Testis (tissue), 3 donors: Measurements from ENCODE around the gene SBK1. TPM values are rescaled to one million over a fixed set of nuclear protein-coding genes. Genes with fewer than 3 reads are reported as not detected.
A peak's percentile ranks its signal among the peaks of the same experiment; 100 is the strongest.

Experiments used
- DNase-seq: peaks from one replicate; pipeline ENCODE4 v3.0.0-alpha.2; 2019
- H3K27ac ChIP-seq, 2 donors: fragments of 200-600 bp; sonication (generic); one replicate each; pipeline ENCODE4 v1.5.1; 2019
- H3K27me3 ChIP-seq: fragments of 200-600 bp; sonication (generic); one replicate; pipeline ENCODE4 v1.5.1; 2019
- H3K36me3 ChIP-seq: fragments of 200-600 bp; sonication (generic); one replicate; pipeline ENCODE4 v1.5.1; 2017; ENCODE audit warnings: low read depth; ENCODE audit errors: missing control alignments
- H3K4me1 ChIP-seq: fragments of 200-600 bp; sonication (generic); one replicate; pipeline ENCODE4 v1.5.1; 2019
- H3K4me3 ChIP-seq, 2 donors: fragments of 200-600 bp; sonication (generic); one replicate each; pipeline ENCODE4 v1.5.1; 2017 to 2019
- H3K9me3 ChIP-seq: fragments of 200-600 bp; sonication (generic); one replicate; pipeline ENCODE4 v1.5.1; 2017
- CTCF ChIP-seq, 3 experiments: fragments of 450-650 bp in 2 of 3; fragments of 200-600 bp in 1 of 3; sonication (generic) in 1 of 3; IDR thresholded peaks; one replicate each; pipeline ENCODE4 v1.5.1; 2016 to 2019; ENCODE audit warnings: antibody characterized with exemption in 3 of 3, mild to moderate bottlenecking in 2 of 3, moderate library complexity in 1 of 3
- POLR2A ChIP-seq: fragments of 450-650 bp; IDR thresholded peaks from one replicate; pipeline ENCODE4 v1.6.1; 2017; ENCODE audit warnings: antibody characterized with exemption, mild to moderate bottlenecking, moderate library complexity
- WGBS, 2 donors: methylation state at CpG; one replicate each; pipeline ENCODE4 v1.1.5; 2018; 5-methylcytosine and 5-hydroxymethylcytosine counted together
- intact Hi-C: fragments of 100-400 bp; cut with DNase I; formaldehyde crosslinking; loops from one replicate; pipeline ENCODE4 v1.15.1; 2023; ENCODE audit warnings: low total_unique reads
- polyA plus RNA-seq: library from polyadenylated mRNA; stranded (reverse); fragments of 350-450 nt; fragmentation: Illumina TruSeq; extraction: RNeasy Lipid Tissue Mini Kit (QIAGEN cat#74804); gene quantifications from one replicate; pipeline ENCODE4 v1.2.3, GENCODE V29; 2014; ENCODE audit warnings: low read depth, low replicate concordance; ENCODE audit not compliant: insufficient read depth
- total RNA-seq, 2 donors: library from RNA; depleted of rRNA; stranded (reverse); fragments of >200 nt; gene quantifications; one replicate each; pipeline ENCODE4 v1.2.3, GENCODE V29; 2016

The SBK1 gene
- total and polyA plus RNA-seq, 3 donors from 2014 or later = 4.1 to 8.1 (median 4.6) TPM

- WGBS, 2 donors = 96% methylated on average over 49 of the region's 49 CpGs; no CpG with 5 or more reads in 1 of the 2 donors
- H3K27me3 ChIP-seq = no peaks in the 10 kb centered on the region
- H3K27ac ChIP-seq = no peak overlapping the region
- no peaks in the 10 kb centered on the region for H3K4me1 ChIP-seq
- H3K4me3 ChIP-seq = no peak overlapping the region
- TF ChIP-seq CTCF (IDR thresholded peaks at IDR 0.05) (no peak), POLR2A (no peak)
- intact Hi-C loops = no loop called here
- H3K36me3 ChIP-seq = no peaks in the 10 kb centered on the region
- H3K9me3 ChIP-seq = no peaks in the 10 kb centered on the region
- DNase-seq = no peak
These were observed 28.4 kb downstream of the SBK1 start for GRCh38 chr16:28320741-28321140.

GRCh38 chr16:28321700-28322411, 29.5 kb downstream of the SBK1 start:
- 63 to 67% methylated on average over 7 to 18 of the region's 20 CpGs for WGBS, 2 donors
- Histone ChIP-seq H3K27me3 (no peaks in the 10 kb centered on the region), H3K36me3 (no peaks in the 10 kb centered on the region), H3K4me3 (no peak overlapping the region), H3K27ac (no peak overlapping the region), H3K4me1 (no peaks in the 10 kb centered on the region), H3K9me3 (no peaks in the 10 kb centered on the region)
- intact Hi-C loops = no loop called here
- DNase-seq = peak; percentile 49
- TF ChIP-seq POLR2A = no peak
- peak; percentile 55 to 66 (median 55) for TF ChIP-seq CTCF (IDR thresholded peaks at IDR 0.05)

GRCh38 chr16:28324235-28324886, 32.0 kb downstream of the SBK1 start:
- no peaks in the 10 kb centered on the region for H3K27me3 ChIP-seq
- no peaks in the 10 kb centered on the region for H3K4me1 ChIP-seq
- H3K9me3 ChIP-seq = no peaks in the 10 kb centered on the region
- H3K4me3 ChIP-seq = no peak overlapping the region
- intact Hi-C loops = no loop called here
- H3K27ac ChIP-seq = no peak overlapping the region
- DNase-seq = no peak
- H3K36me3 ChIP-seq = no peaks in the 10 kb centered on the region
- TF ChIP-seq CTCF (IDR thresholded peaks at IDR 0.05) (no peak), POLR2A (no peak)
- 78 to 86% methylated on average over 2 to 5 of the region's 5 CpGs for WGBS, 2 donors

DNA sequence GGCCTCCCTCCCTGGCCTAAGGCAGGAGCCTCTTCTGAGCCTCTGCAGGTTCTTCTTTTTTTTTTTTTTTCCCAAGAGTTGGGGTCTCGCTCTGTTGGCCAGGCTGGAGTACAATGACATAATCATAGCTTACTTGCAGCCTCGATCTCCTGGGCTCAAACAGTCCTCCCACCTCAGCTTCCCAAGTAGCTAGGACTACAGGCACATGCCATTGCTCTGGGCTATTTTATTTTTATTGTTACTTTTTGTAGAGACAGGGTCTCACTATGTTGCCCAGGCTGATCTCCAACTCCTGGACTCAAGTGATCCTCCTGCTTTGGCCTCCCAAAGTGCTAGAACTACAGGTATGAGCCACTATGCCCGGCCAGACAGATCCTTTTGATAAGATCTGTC, 32.6 kb downstream of the SBK1 start:
- intact Hi-C loops = no loop called here
- H3K4me1 ChIP-seq = no peaks in the 10 kb centered on the region
- H3K27me3 ChIP-seq = no peaks in the 10 kb centered on the region
- TF ChIP-seq CTCF (IDR thresholded peaks at IDR 0.05) = no peak
- H3K36me3 ChIP-seq = no peaks in the 10 kb centered on the region
- H3K9me3 ChIP-seq = no peaks in the 10 kb centered on the region
- no peak for DNase-seq
- no peak overlapping the region for H3K27ac ChIP-seq
- no peak overlapping the region for H3K4me3 ChIP-seq
- WGBS, 2 donors = 88 to 95% methylated on average over 3 of the region's 3 CpGs
